Measurements from ENCODE around the gene ALX3.
A peak's percentile ranks its signal among the peaks of the same experiment; 100 is the strongest.

Gene ALX3

GRCh38 chr1:110070671-110071242 is at the start of gene ALX3:
TSS of gene ALX3 (minus strand) at chr1:110070672. CDS start at chr1:110070612, 60 bp downstream.
- H3K27me3 ChIP-seq (ENCODE audit: control insufficient read depth in 1 of 2, insufficient read depth in 2 of 2, low read length in 2 of 2): peaks cover 55 to 58% of the 10 kb centered on the region in 2 donors
- no peak within 1 kb of the TSS for H3K9ac ChIP-seq (ENCODE audit: low read length in 2 of 2)
- no peaks in the 10 kb centered on the region for H3K36me3 ChIP-seq (ENCODE audit: control insufficient read depth in 2 of 2, insufficient read depth in 2 of 2, low read length in 2 of 2)
- H3K4me3 ChIP-seq (ENCODE audit: low read length in 2 of 2): peak within 1 kb of the TSS in 1 of 2 donors; percentile 44
- no peak within 1 kb of the TSS for H3K27ac ChIP-seq (ENCODE audit: low read length)
- peaks cover 29% of the 10 kb centered on the region for H3K4me1 ChIP-seq (ENCODE audit: control insufficient read depth, insufficient read depth, low read length)
- H3K9me3 ChIP-seq (ENCODE audit: control insufficient read depth in 2 of 2, low read length in 2 of 2): no peaks in the 10 kb centered on the region

GRCh38 chr1:110119843-110120242 is 49.4 kb upstream of the ALX3 start:
- no peak overlapping the region for H3K9ac ChIP-seq (ENCODE audit: low read length in 2 of 2)
- peaks cover 2 to 7% of the 10 kb centered on the region in 2 donors for H3K27me3 ChIP-seq (ENCODE audit: control insufficient read depth in 1 of 2, insufficient read depth in 2 of 2, low read length in 2 of 2)
- H3K4me1 ChIP-seq (ENCODE audit: control insufficient read depth, insufficient read depth, low read length): no peaks in the 10 kb centered on the region
- no peak overlapping the region for H3K27ac ChIP-seq (ENCODE audit: low read length)
- no peaks in the 10 kb centered on the region for H3K36me3 ChIP-seq (ENCODE audit: control insufficient read depth in 2 of 2, insufficient read depth in 2 of 2, low read length in 2 of 2)
- H3K9me3 ChIP-seq (ENCODE audit: control insufficient read depth in 2 of 2, low read length in 2 of 2): peaks cover 0 to 5% of the 10 kb centered on the region in 2 donors
- H3K4me3 ChIP-seq (ENCODE audit: low read length in 2 of 2): no peak overlapping the region

DNA sequence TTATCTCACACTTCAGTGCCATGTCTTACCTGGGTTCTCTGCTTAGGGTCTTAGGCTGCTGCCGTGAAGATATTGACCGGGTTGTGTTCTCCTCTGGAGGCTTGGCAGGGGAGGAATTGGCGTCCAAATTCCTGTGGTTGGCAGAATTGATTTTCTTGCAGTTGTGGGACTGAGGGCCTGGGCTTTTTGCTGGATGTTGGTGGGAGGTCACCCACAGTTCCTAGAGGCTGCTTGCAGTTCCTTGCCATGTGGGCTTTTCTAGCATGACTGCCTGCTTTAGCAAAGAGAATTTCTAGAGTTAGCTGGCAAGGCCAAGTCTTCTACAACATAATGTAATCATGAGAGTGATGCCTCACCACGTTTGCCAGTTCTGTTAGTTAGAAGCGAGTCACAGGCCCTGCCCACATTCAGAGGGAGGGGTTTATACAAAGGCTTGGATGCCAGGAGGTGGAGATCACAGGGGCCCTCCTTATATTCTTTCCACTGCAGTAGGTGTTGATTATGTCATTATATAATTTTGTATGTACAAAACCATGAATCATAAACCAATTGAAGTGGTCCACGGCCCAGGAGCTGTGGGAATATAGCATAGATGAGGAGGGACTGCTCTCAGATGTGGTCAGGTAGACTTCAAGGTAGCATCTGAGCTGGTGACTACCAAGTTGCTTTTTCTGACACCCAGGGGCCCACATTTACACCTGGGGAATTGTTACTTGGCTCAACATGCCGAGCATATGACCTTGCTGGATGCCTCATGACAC is 48.3 kb upstream of the ALX3 start:
- Histone ChIP-seq H3K27ac (ENCODE audit: low read length) (no peak overlapping the region), H3K9ac (ENCODE audit: low read length in 2 of 2) (no peak overlapping the region), H3K4me1 (ENCODE audit: control insufficient read depth, insufficient read depth, low read length) (no peaks in the 10 kb centered on the region), H3K27me3 (ENCODE audit: control insufficient read depth in 1 of 2, insufficient read depth in 2 of 2, low read length in 2 of 2) (peaks cover 5 to 7% of the 10 kb centered on the region in 2 donors), H3K4me3 (ENCODE audit: low read length in 2 of 2) (no peak overlapping the region), H3K36me3 (ENCODE audit: control insufficient read depth in 2 of 2, insufficient read depth in 2 of 2, low read length in 2 of 2) (no peaks in the 10 kb centered on the region), H3K9me3 (ENCODE audit: control insufficient read depth in 2 of 2, low read length in 2 of 2) (peaks cover 0 to 4% of the 10 kb centered on the region in 2 donors)

GRCh38 chr1:110114784-110115183 is 44.3 kb upstream of the ALX3 start:
- Histone ChIP-seq H3K27me3 (ENCODE audit: control insufficient read depth in 1 of 2, insufficient read depth in 2 of 2, low read length in 2 of 2) (peaks cover 7 to 9% of the 10 kb centered on the region in 2 donors), H3K27ac (ENCODE audit: low read length) (no peak overlapping the region), H3K4me3 (ENCODE audit: low read length in 2 of 2) (no peak overlapping the region), H3K9me3 (ENCODE audit: control insufficient read depth in 2 of 2, low read length in 2 of 2) (no peaks in the 10 kb centered on the region), H3K9ac (ENCODE audit: low read length in 2 of 2) (no peak overlapping the region), H3K36me3 (ENCODE audit: control insufficient read depth in 2 of 2, insufficient read depth in 2 of 2, low read length in 2 of 2) (no peaks in the 10 kb centered on the region), H3K4me1 (ENCODE audit: control insufficient read depth, insufficient read depth, low read length) (no peaks in the 10 kb centered on the region)

DNA sequence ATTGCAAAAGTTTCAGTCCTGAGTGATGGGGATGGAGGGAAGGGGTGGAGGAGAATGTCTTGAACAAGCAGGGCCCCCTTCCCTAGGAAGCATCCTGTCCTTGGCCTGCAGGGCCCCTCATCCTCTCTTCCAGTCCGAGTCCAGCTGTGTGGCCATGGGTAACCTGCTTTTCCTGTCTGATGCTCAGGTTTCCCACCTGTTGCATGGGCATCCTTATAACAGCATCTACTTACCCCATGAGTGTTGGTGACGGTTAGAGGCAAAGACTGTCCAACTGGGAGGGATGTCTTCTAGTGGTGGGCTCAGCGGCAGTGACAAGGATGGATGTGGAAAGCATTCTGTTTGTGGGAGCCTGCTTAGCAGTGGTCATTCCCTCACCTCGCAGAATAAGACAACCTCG is 43.7 kb upstream of the ALX3 start:
- no peak overlapping the region for H3K9ac ChIP-seq (ENCODE audit: low read length in 2 of 2)
- no peaks in the 10 kb centered on the region for H3K9me3 ChIP-seq (ENCODE audit: control insufficient read depth in 2 of 2, low read length in 2 of 2)
- no peak overlapping the region for H3K27ac ChIP-seq (ENCODE audit: low read length)

DNA sequence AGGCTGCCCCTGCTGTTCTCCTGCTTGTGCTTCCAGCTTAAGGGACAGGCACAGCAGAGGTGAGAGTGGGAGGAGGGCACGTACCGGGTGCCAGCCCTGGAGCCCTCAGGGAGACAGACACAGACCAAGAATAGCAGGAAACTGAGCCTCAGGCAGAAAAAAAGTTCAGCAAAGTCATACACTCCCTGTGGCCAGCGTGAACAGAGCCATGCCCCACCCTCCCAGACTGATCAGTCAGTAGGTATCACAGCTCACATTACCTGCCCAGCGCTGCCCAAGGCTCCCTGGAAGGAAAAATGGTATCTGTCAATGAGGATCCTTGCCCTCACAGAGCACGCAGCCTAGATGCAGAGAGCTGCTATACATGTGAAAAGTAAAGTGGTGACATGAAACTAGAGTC is 43.1 kb upstream of the ALX3 start:
- H3K36me3 ChIP-seq (ENCODE audit: control insufficient read depth in 2 of 2, insufficient read depth in 2 of 2, low read length in 2 of 2): no peaks in the 10 kb centered on the region
- peaks cover 5 to 7% of the 10 kb centered on the region in 2 donors for H3K27me3 ChIP-seq (ENCODE audit: control insufficient read depth in 1 of 2, insufficient read depth in 2 of 2, low read length in 2 of 2)
- no peak overlapping the region for H3K27ac ChIP-seq (ENCODE audit: low read length)
- no peak overlapping the region for H3K4me3 ChIP-seq (ENCODE audit: low read length in 2 of 2)
- H3K4me1 ChIP-seq (ENCODE audit: control insufficient read depth, insufficient read depth, low read length): no peaks in the 10 kb centered on the region
- no peak overlapping the region for H3K9ac ChIP-seq (ENCODE audit: low read length in 2 of 2)
- H3K9me3 ChIP-seq (ENCODE audit: control insufficient read depth in 2 of 2, low read length in 2 of 2): no peaks in the 10 kb centered on the region

More for the DNA sequence above, 43.7 kb upstream of the ALX3 start:
- Histone ChIP-seq H3K4me3 (ENCODE audit: low read length in 2 of 2) (no peak overlapping the region), H3K27me3 (ENCODE audit: control insufficient read depth in 1 of 2, insufficient read depth in 2 of 2, low read length in 2 of 2) (peaks cover 5 to 7% of the 10 kb centered on the region in 2 donors), H3K4me1 (ENCODE audit: control insufficient read depth, insufficient read depth, low read length) (no peaks in the 10 kb centered on the region), H3K36me3 (ENCODE audit: control insufficient read depth in 2 of 2, insufficient read depth in 2 of 2, low read length in 2 of 2) (no peaks in the 10 kb centered on the region)

DNA sequence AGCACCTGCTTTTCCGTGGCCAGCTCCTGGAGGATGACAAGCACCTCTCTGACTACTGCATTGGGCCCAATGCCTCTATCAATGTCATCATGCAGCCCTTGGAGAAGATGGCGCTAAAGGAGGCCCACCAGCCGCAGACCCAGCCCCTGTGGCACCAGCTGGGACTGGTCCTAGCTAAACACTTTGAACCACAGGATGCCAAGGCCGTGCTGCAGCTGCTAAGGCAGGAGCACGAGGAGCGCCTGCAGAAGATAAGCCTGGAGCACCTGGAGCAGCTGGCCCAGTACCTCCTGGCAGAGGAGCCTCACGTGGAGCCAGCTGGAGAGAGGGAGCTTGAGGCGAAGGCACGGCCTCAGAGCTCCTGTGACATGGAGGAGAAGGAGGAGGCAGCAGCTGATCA is 42.2 kb upstream of the ALX3 start:
- Histone ChIP-seq H3K36me3 (ENCODE audit: control insufficient read depth in 2 of 2, insufficient read depth in 2 of 2, low read length in 2 of 2) (no peaks in the 10 kb centered on the region), H3K4me1 (ENCODE audit: control insufficient read depth, insufficient read depth, low read length) (no peaks in the 10 kb centered on the region), H3K9me3 (ENCODE audit: control insufficient read depth in 2 of 2, low read length in 2 of 2) (no peaks in the 10 kb centered on the region), H3K27me3 (ENCODE audit: control insufficient read depth in 1 of 2, insufficient read depth in 2 of 2, low read length in 2 of 2) (peaks cover 5 to 9% of the 10 kb centered on the region in 2 donors), H3K4me3 (ENCODE audit: low read length in 2 of 2) (no peak overlapping the region), H3K27ac (ENCODE audit: low read length) (no peak overlapping the region), H3K9ac (ENCODE audit: low read length in 2 of 2) (no peak overlapping the region)

DNA sequence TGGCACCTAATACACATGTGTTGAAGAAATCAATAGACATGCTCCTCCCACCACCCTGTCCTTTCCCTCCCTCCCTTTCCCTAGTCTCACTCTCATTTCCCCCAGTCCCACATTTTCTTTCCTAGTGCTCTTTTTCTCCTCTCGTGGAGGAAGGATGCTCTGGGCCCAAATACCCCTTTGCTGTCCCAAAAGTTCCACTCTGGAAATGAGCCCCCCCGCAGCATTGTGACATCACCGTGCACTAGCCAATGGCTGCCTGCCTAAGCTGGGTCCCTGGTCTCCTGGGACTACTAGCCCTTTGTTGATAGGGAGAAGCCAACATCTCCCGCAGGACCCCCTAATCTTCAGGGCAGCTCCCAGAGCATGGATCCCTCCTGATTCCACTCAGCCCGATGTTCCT is 41.7 kb upstream of the ALX3 start, which contains the start of gene UBL4B:
Gene UBL4B, plus strand, starts transcription at position 301 of the 400 bp plus-strand sequence. Its CDS starts 92 bp downstream, at position 393.
- no peaks in the 10 kb centered on the region for H3K9me3 ChIP-seq (ENCODE audit: control insufficient read depth in 2 of 2, low read length in 2 of 2)
- no peak within 1 kb of the TSS for H3K27ac ChIP-seq (ENCODE audit: low read length)
- no peaks in the 10 kb centered on the region for H3K36me3 ChIP-seq (ENCODE audit: control insufficient read depth in 2 of 2, insufficient read depth in 2 of 2, low read length in 2 of 2)
- H3K9ac ChIP-seq (ENCODE audit: low read length in 2 of 2): no peak within 1 kb of the TSS
- H3K27me3 ChIP-seq (ENCODE audit: control insufficient read depth in 1 of 2, insufficient read depth in 2 of 2, low read length in 2 of 2): peaks cover 5 to 9% of the 10 kb centered on the region in 2 donors
- H3K4me3 ChIP-seq (ENCODE audit: low read length in 2 of 2): no peak within 1 kb of the TSS
- H3K4me1 ChIP-seq (ENCODE audit: control insufficient read depth, insufficient read depth, low read length): no peaks in the 10 kb centered on the region

DNA sequence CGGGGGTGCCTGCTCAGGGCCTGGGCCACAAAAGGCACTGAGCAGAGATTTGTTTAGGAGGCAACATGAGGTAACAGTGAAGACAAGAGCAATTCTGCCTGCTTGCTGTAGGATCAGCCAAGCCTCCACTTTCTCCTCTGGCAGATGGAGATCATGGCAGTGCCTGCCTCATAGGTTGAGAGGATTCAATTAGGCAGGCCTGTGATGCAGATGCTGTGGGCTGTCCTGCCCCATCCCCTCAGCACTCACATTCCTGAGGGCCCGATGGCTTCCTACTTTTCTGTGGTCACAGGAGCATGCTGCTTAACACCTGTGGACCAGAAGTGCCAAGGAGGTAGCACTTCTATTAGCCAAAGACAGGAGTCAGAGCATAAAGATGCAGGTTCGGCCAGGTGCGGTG is 40.6 kb upstream of the ALX3 start:
- peaks cover 4 to 5% of the 10 kb centered on the region in 2 donors for H3K27me3 ChIP-seq (ENCODE audit: control insufficient read depth in 1 of 2, insufficient read depth in 2 of 2, low read length in 2 of 2)

DNA sequence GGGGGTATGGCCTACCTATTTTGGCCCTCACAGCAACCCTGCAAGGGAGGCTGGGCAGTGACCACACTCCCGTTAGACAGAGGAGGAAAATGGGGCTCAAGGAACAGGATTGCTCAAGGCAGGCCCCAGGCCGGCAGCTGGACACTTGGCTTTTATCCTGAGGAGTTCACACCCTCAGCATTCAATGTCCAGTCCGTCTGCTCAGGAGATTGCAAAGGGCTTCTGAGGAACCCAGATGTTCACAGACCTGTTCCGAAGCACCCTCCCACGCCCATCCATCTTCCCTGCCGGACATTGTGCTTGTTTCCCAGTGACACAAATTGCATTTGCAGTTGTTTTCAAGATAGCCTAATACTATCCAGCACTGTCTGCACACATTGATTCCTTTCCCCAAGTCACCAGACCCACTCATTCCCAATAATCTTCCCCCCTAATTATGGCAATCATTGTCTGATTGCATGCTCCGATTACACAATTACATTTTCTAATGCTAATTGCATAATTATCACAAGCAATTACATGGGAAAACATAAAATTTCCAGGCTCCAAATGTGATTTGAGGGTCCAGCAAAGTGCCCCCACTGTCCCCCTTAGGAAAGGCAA is 37.5 kb upstream of the ALX3 start:
- peaks cover 0 to 4% of the 10 kb centered on the region in 2 donors for H3K27me3 ChIP-seq (ENCODE audit: control insufficient read depth in 1 of 2, insufficient read depth in 2 of 2, low read length in 2 of 2)
- H3K4me3 ChIP-seq (ENCODE audit: low read length in 2 of 2): no peak overlapping the region
- H3K4me1 ChIP-seq (ENCODE audit: control insufficient read depth, insufficient read depth, low read length): no peaks in the 10 kb centered on the region
- no peaks in the 10 kb centered on the region for H3K36me3 ChIP-seq (ENCODE audit: control insufficient read depth in 2 of 2, insufficient read depth in 2 of 2, low read length in 2 of 2)
- H3K9me3 ChIP-seq (ENCODE audit: control insufficient read depth in 2 of 2, low read length in 2 of 2): no peaks in the 10 kb centered on the region
- H3K9ac ChIP-seq (ENCODE audit: low read length in 2 of 2): no peak overlapping the region
- H3K27ac ChIP-seq (ENCODE audit: low read length): no peak overlapping the region

More for the DNA sequence above, 40.6 kb upstream of the ALX3 start:
- Histone ChIP-seq H3K36me3 (ENCODE audit: control insufficient read depth in 2 of 2, insufficient read depth in 2 of 2, low read length in 2 of 2) (no peaks in the 10 kb centered on the region), H3K9ac (ENCODE audit: low read length in 2 of 2) (no peak overlapping the region), H3K27ac (ENCODE audit: low read length) (no peak overlapping the region), H3K4me1 (ENCODE audit: control insufficient read depth, insufficient read depth, low read length) (no peaks in the 10 kb centered on the region), H3K4me3 (ENCODE audit: low read length in 2 of 2) (no peak overlapping the region), H3K9me3 (ENCODE audit: control insufficient read depth in 2 of 2, low read length in 2 of 2) (no peaks in the 10 kb centered on the region)
